GDM1 (cell line): ENCODE data around the gene ZNF625.
A peak's percentile ranks its signal among the peaks of the same experiment; 100 is the strongest.
"Not testable (repeated sequence)": the region's sequence is repeated elsewhere in the genome, so short reads cannot be mapped to it uniquely, and the experiment has no call there.

Experiments
- DNase-seq: peaks from one replicate; lab custom pipeline; 2025; lab: John Stamatoyannopoulos, UW

The ZNF625 gene

GRCh38 chr19:12137221-12137940, 19.2 kb downstream of the ZNF625 start:
- DNase-seq: peak; percentile 34

GRCh38 chr19:12133069-12133468, 23.5 kb downstream of the ZNF625 start:
- no peak for DNase-seq

GRCh38 chr19:12126707-12127106, 29.8 kb downstream of the ZNF625 start:
- DNase-seq: no peak

- no peak for DNase-seq
These were observed 39.1 kb downstream of the ZNF625 start for GRCh38 chr19:12117201-12117970.

- no peak for DNase-seq
These were observed 43.4 kb downstream of the ZNF625 start for GRCh38 chr19:12113121-12113520.

- no peak for DNase-seq
These were observed 43.8 kb downstream of the ZNF625 start for GRCh38 chr19:12112701-12113100.

GRCh38 chr19:12111943-12112637, 44.4 kb downstream of the ZNF625 start:
- DNase-seq: no peak

- no peak for DNase-seq
These were observed 45.4 kb downstream of the ZNF625 start for GRCh38 chr19:12111176-12111575.

- not testable (repeated sequence) for DNase-seq
These were observed 52.6 kb downstream of the ZNF625 start for GRCh38 chr19:12103909-12104308.

GRCh38 chr19:12098040-12098439, 58.5 kb downstream of the ZNF625 start:
- no peak for DNase-seq

- DNase-seq: no peak
These were observed 61.3 kb downstream of the ZNF625 start for GRCh38 chr19:12095111-12095790.
